GM18511 (cell line): Measurements from ENCODE around the gene TNFAIP8L2.

Experiments
- ATAC-seq: cut with Tn5 transposase; IDR thresholded peaks from one replicate; pipeline ENCODE4 v1.9.1; 2021; ENCODE audit warnings: mild to moderate bottlenecking, moderate library complexity; ENCODE audit not compliant: unreplicated experiment

TNFAIP8L2 gene

DNA sequence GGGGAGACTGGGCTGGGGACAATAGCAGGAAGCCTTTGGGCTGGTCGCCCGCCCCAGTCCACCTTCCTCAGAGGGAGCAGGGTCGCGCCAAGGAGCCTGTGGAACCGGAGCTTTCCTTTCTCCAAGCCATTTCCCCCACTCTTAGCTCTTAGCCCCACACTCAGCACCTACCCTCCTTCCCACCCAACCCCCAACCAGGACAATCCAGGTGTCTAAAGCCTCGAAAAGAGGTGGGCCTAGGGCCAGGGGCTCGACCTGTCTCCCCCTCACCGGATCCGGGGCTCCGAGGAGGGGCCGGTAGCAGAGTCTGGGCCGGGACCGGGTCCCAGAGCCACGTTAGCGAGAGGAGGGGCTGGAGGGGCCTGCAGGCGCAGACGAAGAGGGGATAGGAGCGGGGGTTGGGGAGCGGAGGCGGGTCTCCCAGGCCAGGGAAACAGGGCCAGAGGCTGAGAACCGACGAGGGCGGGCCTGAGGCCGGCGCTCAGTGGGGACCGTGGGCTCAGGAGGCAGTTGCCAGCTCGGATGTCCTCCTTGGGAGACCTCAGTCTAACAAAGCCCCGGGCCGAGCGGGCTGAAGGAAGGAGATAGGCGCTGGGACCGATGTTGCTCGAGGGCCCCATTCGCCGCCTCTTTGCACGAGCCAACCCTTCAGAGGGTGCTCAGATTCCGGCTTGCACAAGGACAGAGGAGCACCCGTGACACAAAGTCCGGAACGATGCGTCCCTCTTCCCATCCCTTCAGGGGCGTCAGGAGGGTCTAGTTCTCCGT lies 11.0 kb upstream of the TNFAIP8L2 start:
- ATAC-seq = no peak

DNA sequence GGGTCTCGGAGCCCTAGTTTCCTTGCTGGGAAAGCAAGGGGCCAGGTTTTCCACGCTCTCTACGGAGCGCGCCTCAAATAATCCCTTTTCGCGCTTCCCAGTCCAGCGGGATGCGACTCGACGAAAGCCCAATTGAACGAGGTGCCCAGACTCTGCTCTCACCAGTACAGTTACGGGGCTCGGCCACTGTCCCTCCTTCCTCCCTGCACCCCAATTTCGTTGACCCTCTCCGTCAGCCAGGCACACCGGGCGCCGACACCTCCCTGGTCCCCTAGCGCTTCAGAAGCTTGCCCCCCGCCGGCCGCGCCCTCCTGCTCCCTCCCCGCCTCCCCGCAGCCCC lies 10.4 kb upstream of the TNFAIP8L2 start:
- peak; percentile 15 for ATAC-seq

DNA sequence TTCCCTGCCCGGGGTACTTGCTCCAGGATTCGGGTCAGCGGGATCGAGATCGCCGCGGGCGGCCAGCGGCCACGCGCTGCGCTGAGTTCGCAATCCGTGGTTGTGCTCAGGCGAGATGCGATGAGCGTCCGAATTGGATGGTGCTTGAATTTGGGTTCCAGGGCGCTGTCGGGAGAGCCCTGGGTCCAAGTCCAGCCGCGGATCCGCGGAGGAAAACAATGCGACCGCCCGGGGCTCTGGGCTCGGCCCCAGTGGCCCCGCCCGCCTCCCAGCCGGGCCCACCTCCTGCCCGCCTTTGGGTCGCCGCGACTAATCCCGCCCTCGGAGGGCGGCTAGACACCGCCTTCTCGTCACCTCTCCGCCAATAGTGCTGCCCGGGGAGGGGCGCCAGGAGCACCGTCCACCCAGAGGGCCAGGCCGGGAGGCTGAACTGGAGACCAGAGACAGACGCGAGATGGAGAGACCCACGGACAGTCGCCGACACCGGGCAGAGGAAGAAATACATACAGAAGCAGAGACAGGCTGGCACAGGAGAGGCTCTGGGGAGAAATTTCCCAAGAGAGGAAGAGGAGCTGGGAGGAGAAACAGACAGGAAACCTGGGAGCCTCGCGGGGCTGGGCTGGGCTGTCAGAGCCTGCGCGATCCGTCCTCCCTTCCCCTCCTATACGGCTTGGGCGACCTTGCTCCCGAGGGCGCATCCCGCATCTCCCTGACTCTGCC lies 9.9 kb upstream of the TNFAIP8L2 start, which contains the start of gene SEMA6C:
Gene SEMA6C (minus strand): TSS at position 220 of the 720 bp plus-strand sequence. CDS start 4,010 bp downstream, outside the sequence.
- peak; percentile 99 for ATAC-seq

DNA sequence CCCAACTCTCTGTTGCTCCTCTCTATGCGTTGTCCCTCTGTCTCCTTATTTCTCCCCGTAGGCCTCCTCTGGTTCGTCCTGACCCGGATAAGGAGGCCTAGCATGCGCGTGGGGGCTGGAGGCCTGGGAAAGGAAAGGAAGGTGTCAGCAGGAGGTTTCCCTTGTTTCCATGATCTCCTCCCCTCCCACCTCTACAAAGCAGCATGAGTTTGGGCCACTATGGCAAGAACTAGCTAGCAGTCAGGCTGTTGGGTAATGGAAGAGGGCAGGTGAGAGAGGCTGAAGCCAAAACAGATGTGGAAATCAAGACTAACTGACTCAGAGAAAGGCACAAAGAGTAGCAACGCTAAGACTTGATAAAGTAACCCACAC lies 9.3 kb upstream of the TNFAIP8L2 start:
- no peak for ATAC-seq

DNA sequence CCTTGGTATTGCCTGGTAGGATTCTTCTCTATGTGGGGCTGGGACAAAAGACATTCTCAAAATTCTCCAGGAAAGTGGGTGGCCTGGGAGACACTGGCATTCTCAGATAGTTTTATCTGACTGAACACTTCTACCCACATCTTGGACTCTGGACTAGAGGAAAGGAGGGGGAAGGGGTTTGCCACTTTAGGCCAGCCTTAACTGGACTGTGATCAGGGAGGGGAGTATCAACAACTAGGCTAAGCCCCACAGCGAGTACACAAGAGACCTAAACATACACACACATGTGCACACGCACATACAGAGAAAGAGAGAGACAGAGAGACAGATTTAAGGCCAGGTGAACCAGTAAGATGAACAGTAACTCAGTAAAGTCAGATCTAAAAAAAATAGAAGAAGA lies 8.8 kb upstream of the TNFAIP8L2 start:
- no peak for ATAC-seq

DNA sequence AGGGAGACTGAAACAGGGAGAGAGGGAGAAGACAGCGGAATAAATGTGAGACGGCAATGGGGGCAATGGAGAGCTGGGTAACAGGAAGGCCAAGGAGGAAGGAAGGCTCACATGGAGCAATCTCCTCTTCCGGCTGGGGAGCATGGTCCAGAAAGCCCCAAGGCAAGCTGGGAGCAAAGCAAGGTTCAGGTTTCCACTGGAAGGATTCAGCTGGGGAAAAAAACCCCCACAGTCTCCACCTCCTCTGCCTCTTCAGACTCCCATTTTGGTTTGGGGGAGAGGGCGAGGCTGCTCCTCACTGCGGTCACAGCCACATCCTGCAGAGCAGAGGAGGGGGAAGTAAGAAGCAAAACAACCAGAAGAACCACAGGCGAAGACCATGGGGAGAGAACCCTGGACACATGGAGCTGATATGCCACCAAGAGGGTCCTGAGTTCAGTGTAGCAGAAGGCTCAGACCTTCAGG lies 650 bp downstream of the TNFAIP8L2 start:
- ATAC-seq = peak; percentile 42

DNA sequence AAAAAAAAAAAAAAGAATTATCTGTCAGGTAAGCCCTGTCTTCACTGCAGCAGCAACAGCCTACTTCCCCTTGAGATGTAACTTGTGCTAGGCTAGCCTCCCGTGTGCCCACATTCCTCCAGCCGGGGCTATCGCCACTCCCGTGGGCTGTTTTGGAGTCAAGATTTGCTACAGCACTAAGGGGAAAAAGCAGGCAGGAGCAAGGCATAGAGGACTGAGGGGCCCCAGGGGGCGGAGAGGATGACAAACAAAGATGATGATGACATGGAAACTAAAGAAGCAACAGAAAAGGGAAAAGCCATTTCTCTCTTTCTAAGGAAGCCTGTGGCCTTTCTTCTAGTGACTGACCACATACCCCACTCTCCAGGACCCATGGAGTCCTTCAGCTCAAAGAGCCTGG lies 1.9 kb downstream of the TNFAIP8L2 start:
- ATAC-seq = no peak

DNA sequence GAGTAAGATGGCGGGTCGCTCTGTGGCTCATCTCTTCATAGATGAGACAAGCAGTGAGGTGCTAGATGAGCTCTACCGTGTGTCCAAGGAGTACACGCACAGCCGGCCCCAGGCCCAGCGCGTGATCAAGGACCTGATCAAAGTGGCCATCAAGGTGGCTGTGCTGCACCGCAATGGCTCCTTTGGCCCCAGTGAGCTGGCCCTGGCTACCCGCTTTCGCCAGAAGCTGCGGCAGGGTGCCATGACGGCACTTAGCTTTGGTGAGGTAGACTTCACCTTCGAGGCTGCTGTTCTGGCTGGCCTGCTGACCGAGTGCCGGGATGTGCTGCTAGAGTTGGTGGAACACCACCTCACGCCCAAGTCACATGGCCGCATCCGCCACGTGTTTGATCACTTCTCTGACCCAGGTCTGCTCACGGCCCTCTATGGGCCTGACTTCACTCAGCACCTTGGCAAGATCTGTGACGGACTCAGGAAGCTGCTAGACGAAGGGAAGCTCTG lies 2.4 kb downstream of the TNFAIP8L2 start:
- ATAC-seq = no peak

DNA sequence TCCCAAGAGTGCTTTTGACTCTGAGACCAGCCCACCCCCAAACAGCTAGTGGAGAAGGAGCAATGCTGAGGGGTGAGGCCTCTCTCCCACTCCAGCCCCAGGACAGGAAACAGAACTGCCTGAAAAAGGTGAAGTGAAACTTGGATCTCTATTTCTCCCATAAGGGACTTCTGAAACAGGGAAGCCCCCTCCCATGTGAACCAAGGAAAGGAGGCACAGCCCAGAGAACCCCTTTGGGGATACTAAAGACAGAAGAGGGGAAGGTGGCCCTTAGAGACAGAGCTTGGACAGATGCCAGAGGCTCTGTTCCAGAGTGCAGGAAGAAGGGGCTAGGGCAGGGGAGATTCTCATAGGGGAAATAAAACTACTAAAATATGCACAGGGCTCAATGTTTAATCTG lies 2.9 kb downstream of the TNFAIP8L2 start:
- ATAC-seq = no peak

DNA sequence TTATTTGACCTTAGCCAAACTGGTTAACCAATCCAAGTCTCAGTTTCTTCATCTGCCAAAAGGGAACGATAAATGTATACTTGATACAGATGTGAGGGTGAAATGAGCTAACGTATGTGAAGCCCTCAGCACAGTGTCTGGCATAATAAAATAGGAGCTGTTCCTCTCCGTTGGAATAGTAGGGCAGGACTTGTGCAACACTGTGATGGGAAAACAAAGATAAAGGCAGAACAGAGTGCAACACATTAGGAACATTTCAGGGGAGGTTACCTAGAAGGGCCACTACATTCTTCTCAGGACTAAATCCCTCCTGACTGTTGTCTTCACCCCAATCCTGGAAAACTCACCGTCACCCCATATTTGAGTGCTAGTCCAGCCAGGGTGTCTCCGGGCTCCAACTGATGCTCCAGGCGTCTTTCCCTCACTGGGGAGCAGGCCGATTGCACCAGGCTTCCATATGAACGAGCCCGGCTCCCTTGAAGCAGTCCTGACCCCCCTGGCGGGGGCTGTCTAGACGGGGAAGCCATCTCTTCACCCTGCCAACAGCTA lies 8.4 kb downstream of the TNFAIP8L2 start:
- no peak for ATAC-seq

DNA sequence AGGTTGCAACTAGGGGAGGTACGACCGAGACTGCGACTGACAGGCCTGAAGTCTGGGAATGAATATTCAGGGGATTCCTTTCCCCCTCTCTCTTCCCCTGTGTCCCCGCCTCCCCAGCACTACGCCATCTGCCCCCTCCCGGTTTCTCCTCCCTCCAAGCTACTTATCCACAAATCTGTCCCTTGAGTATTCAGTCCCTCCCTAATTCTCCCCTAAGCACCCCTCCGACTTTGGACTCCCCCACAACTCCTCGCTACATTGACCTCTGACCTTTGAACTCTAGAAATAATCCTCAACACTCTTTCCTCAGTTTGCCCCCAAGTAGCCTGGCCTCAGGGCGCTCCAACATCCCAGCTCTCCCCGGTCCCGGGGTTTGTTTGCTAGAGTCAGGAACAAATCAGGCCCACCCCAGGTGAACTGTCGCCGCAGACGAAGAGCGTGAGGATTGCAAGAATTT lies 8.9 kb downstream of the TNFAIP8L2 start:
- no peak for ATAC-seq

DNA sequence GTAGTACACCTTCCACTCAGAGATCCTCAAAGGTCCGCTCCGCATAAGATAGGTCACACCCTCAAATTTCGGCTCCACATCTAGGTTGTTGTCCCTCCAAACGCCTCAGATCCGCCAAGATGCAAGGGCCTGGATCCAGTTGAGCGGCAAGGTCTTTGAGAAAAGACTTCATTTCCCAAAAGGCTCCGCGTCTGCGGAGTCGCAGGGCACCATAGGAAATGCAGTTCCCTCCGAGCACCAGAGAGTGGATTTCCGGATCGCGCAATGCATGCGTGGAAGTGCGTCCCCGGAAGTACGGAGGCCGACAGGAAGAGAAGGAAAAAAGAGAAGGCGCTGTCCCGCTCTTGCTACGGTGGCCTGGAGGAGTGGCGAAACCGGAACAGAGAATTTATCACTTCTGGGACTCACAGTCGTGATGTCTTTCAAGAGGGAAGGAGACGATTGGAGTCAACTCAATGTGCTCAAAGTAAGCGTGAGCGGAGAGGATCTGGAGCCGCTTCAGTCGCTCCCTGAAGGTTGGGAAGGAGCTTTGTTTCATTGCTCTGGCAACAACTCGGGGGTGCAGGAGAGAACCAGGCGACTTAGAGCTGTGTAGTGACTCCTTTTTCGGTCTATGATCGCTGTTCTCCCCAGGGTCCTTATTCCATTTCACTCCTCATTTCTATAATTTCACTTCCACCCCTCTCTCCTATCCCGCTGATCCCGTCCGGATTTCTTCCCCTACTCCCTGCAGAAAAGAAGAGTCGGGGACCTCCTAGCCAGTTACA lies 9.5 kb downstream of the TNFAIP8L2 start, which contains the start of the genes LYSMD1 and SCNM1:
Gene LYSMD1 (minus strand): TSS at position 165 of the 767 bp plus-strand sequence. CDS start 644 bp downstream, outside the sequence.
Gene SCNM1 (plus strand): TSS at position 407 of the 767 bp plus-strand sequence. CDS start 9 bp downstream, at position 416.
- ATAC-seq = peak; percentile 95

DNA sequence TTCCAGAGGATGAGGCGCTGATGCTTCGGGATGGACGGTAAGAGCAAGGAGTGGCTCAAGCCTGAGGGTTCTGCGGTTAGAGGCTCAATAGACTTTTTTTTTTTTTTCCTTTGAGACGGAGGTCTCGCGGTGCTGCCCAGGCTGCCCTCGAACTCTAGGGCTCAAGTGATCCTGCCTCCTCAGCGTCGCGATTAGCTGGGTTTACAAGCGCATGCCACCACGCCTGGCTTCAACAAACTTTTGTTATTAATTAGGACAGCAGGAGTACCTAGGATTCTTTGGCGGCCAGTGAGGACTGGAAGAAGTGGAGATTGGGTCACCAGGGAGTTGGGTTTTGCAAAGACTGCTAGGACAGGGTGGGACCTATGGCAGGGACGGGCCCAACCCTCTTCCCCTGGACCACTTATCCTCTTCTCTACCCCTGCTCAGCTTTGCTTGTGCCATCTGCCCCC lies 10.1 kb downstream of the TNFAIP8L2 start:
- no peak for ATAC-seq

DNA sequence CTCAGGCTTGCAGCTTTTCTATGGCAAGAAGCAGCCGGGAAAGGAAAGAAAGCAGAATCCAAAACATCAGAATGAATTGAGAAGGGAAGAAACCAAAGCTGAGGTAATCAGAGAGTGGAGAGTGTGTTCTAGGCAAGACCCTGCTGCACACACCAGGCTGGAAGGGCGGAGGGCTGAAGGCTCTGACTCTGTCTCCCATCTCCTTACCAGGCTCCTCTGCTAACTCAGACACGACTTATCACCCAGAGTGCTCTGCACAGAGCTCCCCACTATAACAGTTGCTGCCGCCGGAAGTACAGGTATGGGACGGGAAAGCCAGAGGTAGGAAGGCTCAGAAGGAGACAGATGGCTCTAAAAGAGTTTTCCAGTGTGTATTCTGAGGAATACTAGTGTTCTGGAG lies 10.7 kb downstream of the TNFAIP8L2 start:
- ATAC-seq = no peak

DNA sequence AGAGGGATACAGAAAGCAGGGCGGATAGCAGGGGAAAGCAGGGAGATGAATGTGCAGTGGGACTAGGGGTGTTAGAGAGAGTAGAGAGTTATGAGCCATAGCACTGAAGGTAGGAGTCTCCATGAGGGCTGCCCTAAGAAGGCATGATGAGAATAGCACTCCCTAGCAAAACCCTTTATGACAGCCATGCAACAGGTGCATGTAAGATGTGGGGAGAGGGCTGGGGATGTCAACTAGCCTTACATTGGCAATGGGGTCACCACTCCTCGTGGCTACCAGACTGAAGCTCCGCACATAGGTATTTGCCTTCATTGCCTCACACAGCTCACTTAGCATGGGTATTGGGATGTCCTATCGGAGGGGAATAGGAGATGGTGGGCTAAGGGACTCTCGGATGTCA lies 14.7 kb downstream of the TNFAIP8L2 start:
- no peak for ATAC-seq

DNA sequence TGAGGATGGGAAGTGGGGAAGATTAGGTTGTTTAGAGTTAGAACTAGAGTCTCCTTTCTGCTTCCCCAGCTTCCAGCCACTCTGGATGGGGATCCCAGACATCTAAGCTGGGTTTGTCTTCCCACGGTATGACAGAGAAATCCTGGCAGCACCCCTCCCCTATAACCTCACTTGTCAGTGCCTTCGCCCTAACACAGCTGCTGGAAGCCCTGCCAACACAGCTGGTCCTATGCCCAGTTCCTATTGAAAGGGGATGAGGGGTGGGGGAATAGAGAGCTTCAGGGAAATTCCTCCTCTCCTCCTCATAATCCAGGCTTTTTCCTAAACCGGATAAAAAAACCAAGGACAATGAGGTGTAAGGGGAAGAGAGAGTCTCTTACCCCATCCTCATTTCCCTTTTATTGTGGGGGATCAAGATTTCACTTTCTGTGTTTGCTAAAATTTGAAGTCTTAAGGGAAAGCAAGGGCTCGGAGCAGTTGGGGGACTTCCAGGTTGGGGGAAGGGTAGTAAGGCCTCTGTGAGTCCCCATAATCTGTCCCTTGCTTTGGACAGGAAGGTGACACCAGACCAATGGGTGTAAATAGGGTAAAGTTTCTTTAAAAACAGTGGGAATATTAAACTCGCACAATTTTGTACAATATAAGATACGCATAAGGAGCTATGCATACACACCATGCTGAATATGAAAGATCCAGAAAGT lies 18.7 kb downstream of the TNFAIP8L2 start:
- no peak for ATAC-seq

DNA sequence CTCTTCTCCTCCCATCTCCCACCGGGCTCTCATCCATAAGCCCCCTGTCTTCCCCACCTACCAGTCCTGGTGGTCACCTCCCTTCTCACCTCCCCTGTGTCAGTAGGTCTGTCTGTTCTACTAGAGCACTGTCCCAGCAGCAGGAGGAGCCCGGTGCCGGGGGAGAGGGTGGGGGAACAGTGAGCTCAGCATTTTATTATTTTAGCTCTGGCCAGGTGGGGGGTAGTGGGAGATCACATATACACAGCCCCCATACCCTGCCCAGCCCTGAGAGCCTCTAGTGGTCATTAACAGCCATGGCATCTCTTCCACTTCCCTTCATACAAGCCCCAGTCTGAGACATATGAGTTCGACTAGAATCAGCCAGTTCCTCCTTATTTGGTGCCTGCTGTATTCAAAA lies 19.4 kb downstream of the TNFAIP8L2 start, which contains the start of gene TMOD4:
Gene TMOD4 (minus strand): TSS at position 119 of the 400 bp plus-strand sequence. CDS start 1,106 bp downstream, outside the sequence.
- ATAC-seq = no peak

DNA sequence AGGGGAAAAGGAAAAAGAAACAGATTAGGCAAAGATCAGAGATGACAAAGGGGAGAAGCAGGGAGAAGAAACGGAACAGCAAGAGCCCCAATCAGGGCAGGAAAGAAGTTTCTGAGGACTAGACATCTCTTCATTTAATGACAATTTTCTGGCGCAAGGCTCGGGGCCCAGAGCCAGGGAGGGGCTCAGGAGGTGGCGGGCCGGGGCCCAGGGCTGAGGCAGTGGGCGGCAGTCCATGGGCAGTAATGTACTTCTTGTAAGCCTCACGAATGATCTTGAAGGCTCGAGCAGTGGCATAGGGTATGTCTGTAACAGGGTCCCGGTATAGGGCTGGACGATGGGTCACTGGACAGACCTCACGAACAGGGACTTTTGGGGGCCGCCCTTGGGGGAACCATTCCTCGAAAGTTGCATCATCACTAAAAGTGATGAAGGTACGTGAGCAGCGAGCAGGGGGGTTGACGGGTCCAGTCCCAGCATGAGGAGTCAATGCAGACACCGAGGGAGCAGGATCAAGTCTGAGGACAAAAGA lies 20.1 kb downstream of the TNFAIP8L2 start:
- no peak for ATAC-seq

DNA sequence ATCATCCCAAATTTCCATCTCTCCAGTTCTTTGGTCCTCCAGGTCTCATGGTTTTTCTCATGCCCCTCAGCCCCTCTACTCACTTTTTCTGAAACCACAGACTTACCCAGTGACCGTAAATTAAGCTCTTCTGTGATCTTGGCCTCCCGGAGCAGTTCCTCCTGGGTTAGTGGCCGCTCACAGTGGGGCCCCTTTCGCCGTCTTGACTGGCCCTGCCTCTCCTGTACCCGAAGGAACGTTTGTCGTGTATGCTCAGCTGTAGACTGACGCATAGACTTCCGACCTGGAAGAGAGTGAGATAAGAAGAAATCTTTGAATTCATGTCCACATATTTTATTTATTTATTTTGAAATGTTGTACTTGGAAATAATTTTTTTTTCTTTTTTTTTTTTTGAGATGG lies 27.8 kb downstream of the TNFAIP8L2 start:
- ATAC-seq = no peak

DNA sequence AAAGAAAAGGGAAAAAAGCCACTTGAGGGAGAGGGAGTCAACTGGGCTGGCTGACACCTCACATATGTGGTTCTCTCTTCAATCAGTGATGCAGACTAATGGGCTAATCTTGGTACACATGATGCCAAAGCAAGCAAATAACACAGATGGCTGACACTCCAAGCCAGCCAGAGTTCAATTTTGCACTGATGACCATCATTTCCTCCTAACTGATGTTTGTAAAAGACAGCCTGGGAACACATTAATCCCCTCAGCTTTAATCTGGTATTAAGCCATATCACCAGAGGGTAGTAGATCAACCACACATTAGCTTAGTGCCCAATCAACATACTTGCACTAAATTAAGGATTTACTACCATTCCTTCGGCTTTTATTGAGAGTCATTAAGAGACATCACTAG lies 30.8 kb downstream of the TNFAIP8L2 start:
- ATAC-seq = no peak
